ENCODE measurements around the gene VWDE.

- no peak for TF ChIP-seq USF2 (IDR thresholded peaks at IDR 0.05)
- TF ChIP-seq CTCF (IDR thresholded peaks at IDR 0.05): no peak
- TF ChIP-seq CEBPB (IDR thresholded peaks at IDR 0.05): no peak
These were observed 82.5 kb downstream of the VWDE start for GRCh38 chr7:12320987-12321647.
